ENCODE data around the gene NMUR1.

DNA sequence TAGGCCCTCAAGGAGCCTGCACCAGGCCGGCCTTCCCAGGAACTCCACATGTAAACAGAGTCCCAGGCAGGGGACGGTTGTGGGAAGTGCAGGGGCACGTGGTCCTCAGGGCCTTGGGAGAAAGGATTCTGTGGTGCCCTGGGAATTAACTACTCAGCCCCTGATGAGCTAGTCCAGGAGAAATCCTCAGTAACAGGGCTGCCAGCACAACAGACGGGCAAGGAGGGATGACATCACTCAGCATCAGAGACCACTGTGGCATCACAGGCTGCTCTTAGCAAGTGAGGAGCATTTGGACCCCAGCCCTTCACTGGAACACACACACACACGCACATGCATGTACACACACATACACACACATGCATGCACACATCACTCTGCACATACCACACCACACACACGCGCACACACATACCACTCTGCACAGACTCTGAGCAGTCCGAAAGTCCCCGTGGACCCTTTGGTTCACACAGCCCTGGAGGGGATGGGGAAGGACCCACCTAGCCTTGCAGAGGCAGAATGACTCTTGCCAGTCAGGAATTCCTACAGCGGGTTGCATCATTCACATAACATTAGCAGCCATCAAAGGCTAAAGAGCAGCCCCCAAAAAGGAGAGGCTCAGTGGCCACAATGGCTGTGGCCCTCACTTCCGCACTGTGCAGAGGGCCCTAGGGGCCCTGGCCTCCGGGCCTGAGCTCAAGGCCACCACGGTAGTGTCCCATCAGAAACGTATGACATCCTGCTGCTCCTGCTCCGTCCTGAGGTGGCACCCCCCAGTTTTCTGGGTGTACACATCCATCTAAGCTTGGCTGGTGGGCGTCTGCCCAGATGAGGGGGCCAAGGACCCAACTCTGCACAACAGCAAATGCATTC, 1.9 kb upstream of the NMUR1 start:
- TF ChIP-seq, protein P1, sequence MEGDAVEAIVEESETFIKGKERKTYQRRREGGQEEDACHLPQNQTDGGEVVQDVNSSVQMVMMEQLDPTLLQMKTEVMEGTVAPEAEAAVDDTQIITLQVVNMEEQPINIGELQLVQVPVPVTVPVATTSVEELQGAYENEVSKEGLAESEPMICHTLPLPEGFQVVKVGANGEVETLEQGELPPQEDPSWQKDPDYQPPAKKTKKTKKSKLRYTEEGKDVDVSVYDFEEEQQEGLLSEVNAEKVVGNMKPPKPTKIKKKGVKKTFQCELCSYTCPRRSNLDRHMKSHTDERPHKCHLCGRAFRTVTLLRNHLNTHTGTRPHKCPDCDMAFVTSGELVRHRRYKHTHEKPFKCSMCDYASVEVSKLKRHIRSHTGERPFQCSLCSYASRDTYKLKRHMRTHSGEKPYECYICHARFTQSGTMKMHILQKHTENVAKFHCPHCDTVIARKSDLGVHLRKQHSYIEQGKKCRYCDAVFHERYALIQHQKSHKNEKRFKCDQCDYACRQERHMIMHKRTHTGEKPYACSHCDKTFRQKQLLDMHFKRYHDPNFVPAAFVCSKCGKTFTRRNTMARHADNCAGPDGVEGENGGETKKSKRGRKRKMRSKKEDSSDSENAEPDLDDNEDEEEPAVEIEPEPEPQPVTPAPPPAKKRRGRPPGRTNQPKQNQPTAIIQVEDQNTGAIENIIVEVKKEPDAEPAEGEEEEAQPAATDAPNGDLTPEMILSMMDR (IDR thresholded peaks at IDR 0.05; ENCODE audit: low read length) = no peak
- no peak for TF ChIP-seq EZH2 (IDR thresholded peaks at IDR 0.05; ENCODE audit: borderline replicate concordance, low read length)

All from OCI-LY1 (cell line).